ENCODE results near the gene TCF7L1.

The TCF7L1 gene

GRCh38 chr2:85259101-85259590, 126.0 kb downstream of the TCF7L1 start:
- no peak overlapping the region for H3K4me2 ChIP-seq (ENCODE audit: low read length)
- H3F3A ChIP-seq (ENCODE audit: insufficient read depth, low read length), result no peaks in the 10 kb centered on the region
- no peak overlapping the region for H3K4me3 ChIP-seq (ENCODE audit: low read depth, low read length, poor library complexity, severe bottlenecking)
- no peaks in the 10 kb centered on the region for H3K9me2 ChIP-seq (ENCODE audit: low read depth, low read length)
- no peak overlapping the region for H3K27ac ChIP-seq (ENCODE audit: low read depth, low read length, poor library complexity, severe bottlenecking)
- no peaks in the 10 kb centered on the region for H3K4me1 ChIP-seq (ENCODE audit: insufficient read depth, low read length, severe bottlenecking)
- H3K79me2 ChIP-seq (ENCODE audit: insufficient read depth, low read length), result no peaks in the 10 kb centered on the region
- no peaks in the 10 kb centered on the region for H3K9me3 ChIP-seq (ENCODE audit: low read length)
- no peak overlapping the region for H3K9ac ChIP-seq (ENCODE audit: low read length)
- no peaks in the 10 kb centered on the region for H4K20me1 ChIP-seq (ENCODE audit: insufficient read depth, low read length)
- no peaks in the 10 kb centered on the region for H3K27me3 ChIP-seq (ENCODE audit: insufficient read depth, low read length)
- H2AFZ ChIP-seq (ENCODE audit: low read length), result no peak overlapping the region
- TF ChIP-seq EZH2 (IDR thresholded peaks at IDR 0.05; ENCODE audit: borderline replicate concordance, low read length), result no peak
- no peak for TF ChIP-seq CTCF (IDR thresholded peaks at IDR 0.05; ENCODE audit: low read length)
- H3K36me3 ChIP-seq (ENCODE audit: insufficient read depth, low read length), result no peaks in the 10 kb centered on the region

GRCh38 chr2:85259879-85260278, 126.7 kb downstream of the TCF7L1 start:
- no peaks in the 10 kb centered on the region for H4K20me1 ChIP-seq (ENCODE audit: insufficient read depth, low read length)

DNA sequence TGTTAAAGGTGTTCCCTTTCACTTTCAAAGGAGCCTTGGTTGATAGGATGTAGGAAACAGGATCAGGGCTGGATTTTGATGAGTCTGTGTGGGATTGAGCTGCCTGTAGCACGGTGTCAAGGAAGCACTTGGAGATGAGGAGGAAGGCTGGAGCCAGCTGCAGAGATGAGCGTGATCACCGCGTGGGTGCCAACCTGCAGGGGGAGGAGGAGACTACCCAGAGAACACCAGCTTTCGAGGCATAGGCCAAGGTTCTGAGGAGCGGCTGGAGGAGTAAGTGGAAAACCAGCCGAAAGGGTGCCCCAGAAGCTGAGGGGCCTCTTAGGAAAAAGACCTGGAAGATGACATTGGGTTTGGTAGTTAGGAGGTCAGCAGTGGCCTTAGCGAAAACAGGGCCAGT, 130.4 kb downstream of the TCF7L1 start:
- Histone ChIP-seq H4K20me1 (ENCODE audit: insufficient read depth, low read length) (no peaks in the 10 kb centered on the region), H3K9me2 (ENCODE audit: low read depth, low read length) (no peaks in the 10 kb centered on the region), H3K4me1 (ENCODE audit: insufficient read depth, low read length, severe bottlenecking) (no peaks in the 10 kb centered on the region), H3F3A (ENCODE audit: insufficient read depth, low read length) (no peaks in the 10 kb centered on the region), H3K36me3 (ENCODE audit: insufficient read depth, low read length) (no peaks in the 10 kb centered on the region), H3K27me3 (ENCODE audit: insufficient read depth, low read length) (no peaks in the 10 kb centered on the region), H3K4me2 (ENCODE audit: low read length) (no peak overlapping the region), H3K9me3 (ENCODE audit: low read length) (no peaks in the 10 kb centered on the region), H3K9ac (ENCODE audit: low read length) (no peak overlapping the region), H3K79me2 (ENCODE audit: insufficient read depth, low read length) (no peaks in the 10 kb centered on the region), H3K27ac (ENCODE audit: low read depth, low read length, poor library complexity, severe bottlenecking) (no peak overlapping the region), H2AFZ (ENCODE audit: low read length) (no peak overlapping the region), H3K4me3 (ENCODE audit: low read depth, low read length, poor library complexity, severe bottlenecking) (no peak overlapping the region)
- TF ChIP-seq CTCF (IDR thresholded peaks at IDR 0.05; ENCODE audit: low read length) (no peak), EZH2 (IDR thresholded peaks at IDR 0.05; ENCODE audit: borderline replicate concordance, low read length) (no peak)

More at GRCh38 chr2:85259879-85260278, 126.7 kb downstream of the TCF7L1 start:
- Histone ChIP-seq H3K27ac (ENCODE audit: low read depth, low read length, poor library complexity, severe bottlenecking) (no peak overlapping the region), H3K79me2 (ENCODE audit: insufficient read depth, low read length) (no peaks in the 10 kb centered on the region), H3K4me2 (ENCODE audit: low read length) (no peak overlapping the region), H3K36me3 (ENCODE audit: insufficient read depth, low read length) (no peaks in the 10 kb centered on the region), H3F3A (ENCODE audit: insufficient read depth, low read length) (no peaks in the 10 kb centered on the region), H3K9ac (ENCODE audit: low read length) (no peak overlapping the region), H3K4me3 (ENCODE audit: low read depth, low read length, poor library complexity, severe bottlenecking) (no peak overlapping the region), H3K9me2 (ENCODE audit: low read depth, low read length) (no peaks in the 10 kb centered on the region), H3K4me1 (ENCODE audit: insufficient read depth, low read length, severe bottlenecking) (no peaks in the 10 kb centered on the region), H2AFZ (ENCODE audit: low read length) (no peak overlapping the region), H3K9me3 (ENCODE audit: low read length) (no peaks in the 10 kb centered on the region), H3K27me3 (ENCODE audit: insufficient read depth, low read length) (no peaks in the 10 kb centered on the region)
- TF ChIP-seq CTCF (IDR thresholded peaks at IDR 0.05; ENCODE audit: low read length), result no peak
- no peak for TF ChIP-seq EZH2 (IDR thresholded peaks at IDR 0.05; ENCODE audit: borderline replicate concordance, low read length)

Data from OCI-LY1 (cell line).